Immature natural killer cell (primary cell): ENCODE measurements around the gene ESR1. TPM values are rescaled to one million over a fixed set of nuclear protein-coding genes. Genes with fewer than 3 reads are reported as not detected.

Source experiments
- DNase-seq, 3 donors: peaks; one replicate each; pipeline ENCODE4 v3.0.0; 2022; ENCODE audit warnings: mixed read lengths in 1 of 3
- H3K27ac Mint-ChIP-seq, 6 donors: one replicate each; pipeline ENCODE4 v1.8.0; 2020; ENCODE audit warnings: mixed read lengths in 6 of 6, mild to moderate bottlenecking in 5 of 6, inconsistent platforms in 4 of 6, moderate library complexity in 3 of 6
- H3K27me3 Mint-ChIP-seq, 3 donors: one replicate each; pipeline ENCODE4 v1.8.0; 2020 to 2021; ENCODE audit warnings: low read depth in 3 of 3, mild to moderate bottlenecking in 3 of 3, mixed read lengths in 3 of 3, moderate library complexity in 3 of 3, inconsistent platforms in 1 of 3
- H3K36me3 Mint-ChIP-seq, 3 donors: one replicate each; pipeline ENCODE4 v1.8.0; 2020; ENCODE audit warnings: mixed read lengths in 3 of 3, inconsistent platforms in 2 of 3, mild to moderate bottlenecking in 2 of 3
- H3K4me1 Mint-ChIP-seq, 2 donors: one replicate each; pipeline ENCODE4 v1.8.0; 2020; ENCODE audit warnings: inconsistent platforms in 2 of 2, mild to moderate bottlenecking in 2 of 2, mixed read lengths in 2 of 2, moderate library complexity in 1 of 2
- H3K4me3 Mint-ChIP-seq, 5 donors: one replicate each; pipeline ENCODE4 v1.8.0; 2020; ENCODE audit warnings: mild to moderate bottlenecking in 5 of 5, mixed read lengths in 5 of 5, inconsistent platforms in 3 of 5, moderate library complexity in 3 of 5
- H3K9me3 Mint-ChIP-seq, 6 donors: one replicate each; pipeline ENCODE4 v1.8.0; 2020; ENCODE audit warnings: mild to moderate bottlenecking in 6 of 6, mixed read lengths in 6 of 6, inconsistent platforms in 4 of 6, moderate library complexity in 3 of 6
- polyA plus RNA-seq, 3 donors: library from polyadenylated mRNA; unstranded; fragments of 300-500 nt; fragmentation: Illumina TruSeq; gene quantifications; one replicate each; pipeline ENCODE4 v1.2.3, GENCODE V29; 2021

Gene ESR1
- polyA plus RNA-seq, 3 donors from 2014 or later, result not detected

DNA sequence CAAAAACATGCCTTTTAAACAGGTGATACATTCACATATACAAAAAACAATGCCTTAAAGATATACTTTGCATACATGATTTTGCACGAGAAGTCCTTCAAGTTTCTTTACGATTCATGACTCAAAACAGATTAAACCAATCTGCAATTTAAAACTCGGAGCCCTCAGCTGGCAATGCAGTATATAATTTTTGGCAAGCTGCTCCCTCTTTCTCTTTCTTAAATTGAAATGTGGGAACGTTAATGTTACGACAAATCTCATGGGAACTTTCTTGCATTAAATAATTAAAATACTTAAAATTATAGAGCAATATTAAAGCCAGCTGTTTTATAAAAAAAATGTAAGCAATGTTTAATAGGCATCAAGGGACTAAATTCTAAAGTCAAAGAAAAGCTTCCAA lies 334.6 kb downstream of the ESR1 start:
- no peaks in the 10 kb centered on the region for H3K9me3 Mint-ChIP-seq
- H3K4me1 Mint-ChIP-seq, result no peaks in the 10 kb centered on the region
- no peak overlapping the region for H3K27ac Mint-ChIP-seq
- H3K27me3 Mint-ChIP-seq, result peaks cover 0 to 5% (median 4%) of the 10 kb centered on the region in 3 donors
- H3K36me3 Mint-ChIP-seq, result peaks cover 21 to 58% (median 33%) of the 10 kb centered on the region in 3 donors
- no peak overlapping the region for H3K4me3 Mint-ChIP-seq
- DNase-seq, result no peak

DNA sequence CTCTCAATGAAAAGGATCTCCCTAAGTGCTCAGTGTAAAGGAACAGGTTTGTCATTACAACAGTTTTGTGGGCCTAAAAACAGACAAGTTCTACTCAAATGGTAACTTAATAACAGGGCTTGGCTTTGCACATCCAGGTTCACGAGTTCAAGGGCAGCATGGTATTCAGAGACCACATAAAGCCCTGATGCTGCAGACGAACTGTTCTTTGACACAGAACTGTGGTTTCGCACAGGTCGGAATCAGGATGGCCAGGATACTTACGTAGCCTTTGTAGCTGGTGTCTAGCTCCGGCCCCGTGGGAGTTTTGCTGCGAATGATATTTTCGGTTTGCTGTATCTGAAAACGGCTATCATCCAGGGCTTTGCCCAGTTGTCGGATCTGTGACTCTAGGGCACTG lies 335.9 kb downstream of the ESR1 start:
- Mint-ChIP-seq H3K4me3 (no peak overlapping the region), H3K27me3 (peaks cover 0 to 6% (median 4%) of the 10 kb centered on the region in 3 donors), H3K27ac (peak overlapping the region in 2 of 6 donors; percentile 6 to 16), H3K36me3 (peaks cover 27 to 58% (median 39%) of the 10 kb centered on the region in 3 donors), H3K4me1 (no peaks in the 10 kb centered on the region), H3K9me3 (no peaks in the 10 kb centered on the region)
- no peak for DNase-seq

DNA sequence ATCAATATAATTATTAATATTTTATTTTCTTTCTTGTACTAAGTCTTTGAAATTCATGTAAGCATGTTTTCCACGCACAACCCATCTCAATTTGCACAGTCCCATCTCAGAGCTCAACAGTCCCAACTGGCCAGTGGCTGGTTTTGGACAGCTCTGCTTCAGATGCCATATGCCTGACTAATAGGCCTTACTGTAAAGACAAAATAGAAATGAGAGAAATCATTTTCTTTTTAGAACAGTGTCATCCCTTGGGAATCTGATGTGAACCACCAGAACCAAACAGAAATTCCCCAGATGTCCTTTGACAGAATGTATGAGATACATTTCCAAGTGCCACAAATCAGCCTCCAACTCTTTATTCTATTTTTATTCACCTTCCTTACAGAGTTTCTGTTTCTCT lies 338.9 kb downstream of the ESR1 start:
- H3K36me3 Mint-ChIP-seq, result peaks cover 39 to 65% (median 46%) of the 10 kb centered on the region in 3 donors
- peak overlapping the region in 4 of 6 donors; percentile 19 to 74 (median 56) for H3K27ac Mint-ChIP-seq

DNA sequence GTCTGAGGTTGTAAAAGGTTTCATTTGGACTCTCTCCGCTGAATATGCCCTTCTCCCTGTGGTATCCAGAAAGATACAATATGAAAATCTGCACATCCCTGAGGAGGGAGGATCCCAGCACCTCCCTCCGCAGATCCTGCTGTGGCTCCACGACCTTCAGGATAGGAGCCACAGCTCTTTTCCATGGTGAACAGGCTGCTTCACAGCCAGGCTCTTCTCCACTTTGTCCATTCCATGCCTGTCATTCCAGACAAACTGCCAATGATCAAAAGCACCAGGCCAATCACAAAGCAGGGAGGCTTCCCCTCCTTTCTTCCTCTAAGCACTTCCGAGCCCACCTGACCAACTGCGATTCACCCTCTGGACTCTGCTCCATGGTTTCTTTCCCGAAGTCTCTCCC lies 339.8 kb downstream of the ESR1 start:
- peaks cover 0 to 6% (median 2%) of the 10 kb centered on the region in 3 donors for H3K27me3 Mint-ChIP-seq
- peak overlapping the region in 3 of 6 donors; percentile 48 to 65 (median 65) for H3K27ac Mint-ChIP-seq
- H3K36me3 Mint-ChIP-seq, result peaks cover 48 to 74% (median 50%) of the 10 kb centered on the region in 3 donors
- H3K9me3 Mint-ChIP-seq, result no peaks in the 10 kb centered on the region
- H3K4me1 Mint-ChIP-seq, result peaks cover 0 to 6% of the 10 kb centered on the region in 2 donors
- no peak overlapping the region for H3K4me3 Mint-ChIP-seq
- no peak for DNase-seq

More for the DNA sequence above, 338.9 kb downstream of the ESR1 start:
- no peak for DNase-seq
- H3K4me1 Mint-ChIP-seq, result peaks cover 0 to 6% of the 10 kb centered on the region in 2 donors
- peaks cover 0 to 6% (median 2%) of the 10 kb centered on the region in 3 donors for H3K27me3 Mint-ChIP-seq
- no peak overlapping the region for H3K4me3 Mint-ChIP-seq
- no peaks in the 10 kb centered on the region for H3K9me3 Mint-ChIP-seq

DNA sequence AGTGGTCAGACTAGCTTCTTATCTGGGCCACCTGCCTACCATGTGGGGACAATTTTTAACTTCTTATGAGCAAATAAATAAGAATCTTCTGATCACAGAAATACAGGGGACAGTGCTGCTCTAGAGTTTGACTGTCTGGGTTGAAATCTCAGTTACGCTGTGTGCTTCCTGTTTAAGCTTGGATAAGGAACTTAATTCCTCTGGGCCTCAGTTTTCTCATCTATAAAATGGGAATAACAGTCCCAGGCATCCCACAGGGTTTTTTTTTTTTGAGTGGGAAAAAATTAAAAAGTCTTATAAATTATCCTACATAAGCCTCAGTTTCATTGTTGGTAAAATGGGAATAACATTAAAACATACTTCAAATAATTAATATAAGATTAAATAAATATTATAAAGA lies 340.9 kb downstream of the ESR1 start:
- peaks cover 48 to 77% (median 48%) of the 10 kb centered on the region in 3 donors for H3K36me3 Mint-ChIP-seq
- H3K4me1 Mint-ChIP-seq, result peaks cover 0 to 6% of the 10 kb centered on the region in 2 donors

DNA sequence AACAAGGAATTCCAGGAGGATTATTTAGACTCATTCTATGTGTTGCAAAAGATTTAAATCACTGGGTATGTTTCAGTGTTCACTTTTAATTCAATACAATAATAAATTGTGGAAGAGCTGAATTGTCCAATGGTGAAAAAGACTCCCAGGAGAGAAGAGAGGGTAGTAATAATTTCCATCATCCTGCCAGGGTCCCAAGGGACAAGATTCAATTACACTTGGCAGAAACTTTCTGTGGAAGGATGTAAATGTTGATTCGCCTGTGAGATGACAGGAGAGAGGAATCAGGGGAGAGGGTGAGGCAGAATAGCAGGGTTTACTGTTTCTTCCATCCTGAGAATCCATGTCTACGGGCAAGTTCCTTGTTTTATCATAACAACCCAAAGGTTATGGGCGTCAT lies 342.7 kb downstream of the ESR1 start:
- no peak for DNase-seq
- Mint-ChIP-seq H3K4me3 (no peak overlapping the region), H3K4me1 (peaks cover 0 to 6% of the 10 kb centered on the region in 2 donors), H3K9me3 (peaks cover 0 to 2% (median 0%) of the 10 kb centered on the region in 6 donors), H3K27me3 (peaks cover 0 to 6% (median 0%) of the 10 kb centered on the region in 3 donors), H3K27ac (peak overlapping the region in 4 of 6 donors; percentile 4 to 53 (median 27)), H3K36me3 (peaks cover 37 to 76% (median 41%) of the 10 kb centered on the region in 3 donors)

More for the DNA sequence above, 340.9 kb downstream of the ESR1 start:
- no peak overlapping the region for H3K27ac Mint-ChIP-seq
- DNase-seq, result no peak
- H3K27me3 Mint-ChIP-seq, result peaks cover 0 to 6% (median 2%) of the 10 kb centered on the region in 3 donors
- H3K9me3 Mint-ChIP-seq, result peaks cover 0 to 2% (median 0%) of the 10 kb centered on the region in 6 donors
- no peak overlapping the region for H3K4me3 Mint-ChIP-seq

DNA sequence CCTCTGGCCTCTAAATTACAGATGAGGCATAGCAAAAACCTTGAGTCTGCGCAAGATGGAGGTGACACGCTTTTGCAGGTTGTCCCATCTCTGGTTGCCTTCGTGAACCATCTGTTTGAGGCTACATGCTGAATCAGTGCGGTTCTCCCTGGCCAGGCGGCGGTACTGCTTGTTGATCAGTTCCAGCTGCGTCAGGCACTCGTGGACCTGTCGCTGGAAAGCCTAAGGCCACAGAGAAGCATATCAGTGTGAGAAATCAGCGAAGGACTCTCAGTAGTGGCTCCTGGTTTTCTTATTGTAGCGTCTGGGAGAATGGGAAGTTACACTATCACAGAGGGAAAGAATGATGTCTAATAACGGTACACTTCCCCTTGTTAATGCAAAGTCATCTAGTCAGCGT lies 344.4 kb downstream of the ESR1 start:
- peak overlapping the region in 4 of 6 donors; percentile 1 to 58 (median 28) for H3K27ac Mint-ChIP-seq
- peaks cover 35 to 75% (median 36%) of the 10 kb centered on the region in 3 donors for H3K36me3 Mint-ChIP-seq
- H3K9me3 Mint-ChIP-seq, result peaks cover 0 to 2% (median 0%) of the 10 kb centered on the region in 6 donors
- no peak overlapping the region for H3K4me3 Mint-ChIP-seq
- peaks cover 0 to 6% of the 10 kb centered on the region in 2 donors for H3K4me1 Mint-ChIP-seq
- no peak for DNase-seq
- peaks cover 0 to 6% (median 2%) of the 10 kb centered on the region in 3 donors for H3K27me3 Mint-ChIP-seq

DNA sequence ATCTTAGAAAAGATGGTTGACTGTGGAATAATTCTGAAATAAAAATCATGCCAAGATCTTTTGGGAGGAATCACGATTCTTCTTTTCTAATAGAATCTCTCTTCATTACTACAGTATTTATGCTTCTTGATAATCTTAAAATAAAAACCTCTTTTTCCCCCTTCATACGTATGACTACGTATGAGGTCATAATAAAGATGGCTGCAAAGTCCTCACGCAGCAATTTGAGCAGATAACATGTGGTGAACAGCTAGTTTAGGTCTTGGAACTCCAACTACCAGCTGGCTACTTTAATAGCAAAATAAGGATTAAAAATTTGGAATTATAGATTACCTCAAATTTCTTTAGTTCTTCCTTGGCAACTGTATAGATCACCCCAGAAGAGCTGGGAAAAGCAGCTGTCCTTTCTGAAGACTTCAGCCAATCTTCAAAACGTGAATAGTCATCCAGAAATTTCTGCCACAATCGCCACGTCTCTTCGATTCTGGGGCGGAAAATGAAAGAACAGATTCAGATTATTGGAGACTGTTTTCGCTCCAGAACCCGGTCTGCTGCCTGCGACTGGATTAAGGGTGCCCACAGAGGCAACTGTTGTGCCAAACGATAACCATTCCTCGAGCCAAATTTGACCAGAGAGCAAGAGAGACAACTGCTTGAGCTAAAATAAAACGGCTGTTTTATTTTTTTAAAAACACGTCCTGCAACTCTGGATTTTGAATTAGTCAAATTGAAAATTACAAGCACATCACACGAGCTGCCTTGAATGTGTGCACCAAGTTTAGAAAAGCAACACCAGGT lies 347.3 kb downstream of the ESR1 start:
- Mint-ChIP-seq H3K36me3 (peaks cover 22 to 58% (median 23%) of the 10 kb centered on the region in 3 donors), H3K27me3 (peaks cover 0 to 5% (median 4%) of the 10 kb centered on the region in 3 donors)

DNA sequence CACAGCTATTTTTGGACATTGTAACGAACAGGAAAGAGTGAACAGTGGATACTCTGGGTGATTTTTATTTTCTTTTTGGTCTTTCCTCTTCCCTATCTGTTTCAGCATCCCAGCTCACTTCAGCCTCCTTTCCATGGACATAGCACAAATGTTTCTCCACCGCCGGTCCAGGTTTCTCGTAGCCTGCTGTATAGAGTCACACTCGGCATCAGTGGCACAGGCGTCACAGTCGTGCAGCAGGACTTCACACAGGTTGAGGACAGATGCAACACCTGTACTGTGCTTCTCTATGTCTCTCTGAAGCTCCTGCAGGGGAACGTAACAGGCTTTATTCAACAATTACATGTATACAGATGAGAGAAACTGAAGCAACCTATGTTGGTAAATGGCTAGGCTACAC lies 348.3 kb downstream of the ESR1 start:
- Mint-ChIP-seq H3K9me3 (peaks cover 0 to 2% (median 0%) of the 10 kb centered on the region in 6 donors), H3K4me3 (peak overlapping the region in 1 of 5 donors; percentile 18), H3K4me1 (no peaks in the 10 kb centered on the region), H3K27ac (peak overlapping the region in 3 of 6 donors; percentile 3 to 55 (median 13)), H3K36me3 (peaks cover 13 to 49% (median 15%) of the 10 kb centered on the region in 3 donors), H3K27me3 (peaks cover 0 to 5% (median 4%) of the 10 kb centered on the region in 3 donors)
- no peak for DNase-seq

More for the DNA sequence above, 347.3 kb downstream of the ESR1 start:
- peaks cover 0 to 2% (median 0%) of the 10 kb centered on the region in 6 donors for H3K9me3 Mint-ChIP-seq
- no peaks in the 10 kb centered on the region for H3K4me1 Mint-ChIP-seq
- H3K4me3 Mint-ChIP-seq, result no peak overlapping the region
- peak overlapping the region in 1 of 6 donors; percentile 43 for H3K27ac Mint-ChIP-seq
- no peak for DNase-seq

DNA sequence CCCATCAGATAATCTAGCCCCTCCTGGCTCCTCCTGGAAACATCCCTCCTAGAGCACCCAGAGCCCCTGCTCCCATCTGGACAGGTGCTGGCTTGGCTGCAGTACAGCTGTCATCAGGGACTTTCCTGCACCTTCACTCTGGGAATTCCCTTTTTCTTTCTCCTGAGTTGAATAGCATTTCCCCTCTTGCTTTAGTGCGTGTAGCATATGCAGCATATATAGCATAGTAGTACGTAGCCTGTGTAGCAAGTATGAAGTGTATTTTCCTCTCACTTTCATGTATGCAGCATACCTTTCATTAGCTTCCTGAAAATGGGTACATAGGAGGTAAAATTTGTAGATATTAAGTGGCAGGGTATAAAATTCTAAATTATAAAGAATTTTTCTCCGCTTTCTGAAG lies 352.9 kb downstream of the ESR1 start:
- Mint-ChIP-seq H3K4me3 (no peak overlapping the region), H3K36me3 (peaks cover 4 to 31% (median 22%) of the 10 kb centered on the region in 3 donors), H3K27ac (peak overlapping the region in 4 of 6 donors; percentile 34 to 68 (median 44)), H3K4me1 (peaks cover 4 to 17% of the 10 kb centered on the region in 2 donors), H3K27me3 (peaks cover 0 to 7% (median 4%) of the 10 kb centered on the region in 3 donors), H3K9me3 (no peaks in the 10 kb centered on the region)
- DNase-seq, result no peak

DNA sequence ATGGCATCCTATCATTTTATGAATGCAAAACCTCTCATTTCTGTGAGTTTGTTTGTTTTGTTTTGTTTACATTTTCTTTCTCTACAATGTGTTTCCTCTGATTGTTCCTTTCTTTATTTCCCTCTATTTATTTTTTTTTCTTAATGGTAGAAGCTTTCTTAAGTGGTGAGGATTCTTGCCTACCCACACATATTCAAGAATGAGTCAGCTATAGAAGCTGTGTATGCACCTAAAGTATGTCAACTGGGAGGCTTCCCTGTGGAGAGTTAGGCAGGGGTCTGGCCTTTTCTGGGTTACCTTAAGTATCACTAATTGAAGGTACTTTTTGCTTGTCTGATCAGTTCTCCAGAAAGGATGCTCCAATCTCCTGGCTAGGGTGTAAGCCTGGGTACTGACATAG lies 354.0 kb downstream of the ESR1 start:
- peaks cover 0 to 5% (median 2%) of the 10 kb centered on the region in 3 donors for H3K27me3 Mint-ChIP-seq
- H3K4me3 Mint-ChIP-seq, result no peak overlapping the region
- peaks cover 4 to 32% (median 28%) of the 10 kb centered on the region in 3 donors for H3K36me3 Mint-ChIP-seq
- no peak for DNase-seq
- H3K27ac Mint-ChIP-seq, result peak overlapping the region; percentile 2 to 63 (median 32)
- no peaks in the 10 kb centered on the region for H3K9me3 Mint-ChIP-seq
- peaks cover 4 to 17% of the 10 kb centered on the region in 2 donors for H3K4me1 Mint-ChIP-seq

DNA sequence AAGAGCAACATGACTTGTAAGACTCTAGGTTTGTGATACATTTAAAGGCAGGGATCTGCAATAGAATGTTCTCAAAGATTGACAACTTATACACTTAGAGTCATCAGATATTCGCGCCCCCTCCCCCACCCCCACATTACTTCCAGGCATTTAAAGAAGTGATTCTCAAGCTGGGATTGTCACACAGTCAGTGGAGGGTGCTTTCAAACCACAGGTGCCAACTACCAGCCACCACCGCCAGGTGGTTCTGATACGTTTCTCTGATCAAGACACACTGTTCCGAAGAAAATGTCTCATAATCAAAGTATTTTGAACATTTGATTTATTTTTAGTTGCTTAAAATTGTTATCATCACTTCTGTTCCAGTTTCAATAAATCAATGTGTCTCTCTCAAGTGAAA lies 357.5 kb downstream of the ESR1 start:
- peaks cover 0 to 35% (median 34%) of the 10 kb centered on the region in 3 donors for H3K36me3 Mint-ChIP-seq
- H3K4me3 Mint-ChIP-seq, result no peak overlapping the region
- H3K27me3 Mint-ChIP-seq, result peaks cover 0 to 3% (median 0%) of the 10 kb centered on the region in 3 donors
- no peaks in the 10 kb centered on the region for H3K9me3 Mint-ChIP-seq
- no peak overlapping the region for H3K27ac Mint-ChIP-seq
- no peak for DNase-seq
- peaks cover 4 to 29% of the 10 kb centered on the region in 2 donors for H3K4me1 Mint-ChIP-seq

DNA sequence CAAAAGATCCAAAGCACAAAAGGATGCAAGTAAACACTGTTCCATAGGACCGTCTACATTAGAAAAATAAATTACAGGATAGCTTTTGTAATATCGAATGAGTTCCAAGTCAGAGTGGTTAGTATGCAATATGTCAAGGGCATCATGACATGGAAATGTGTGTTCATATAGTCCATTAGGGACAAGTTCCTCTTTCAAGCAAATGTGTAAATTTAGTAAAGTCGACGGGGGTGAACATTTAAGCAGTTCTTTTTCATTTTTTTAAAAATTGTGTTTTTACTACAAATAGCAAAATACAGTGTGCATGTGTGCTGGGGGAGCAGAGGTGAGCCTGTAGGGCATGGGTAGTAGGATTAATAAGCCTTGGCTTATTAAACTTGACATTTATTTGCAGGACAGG lies 359.0 kb downstream of the ESR1 start:
- Mint-ChIP-seq H3K9me3 (no peaks in the 10 kb centered on the region), H3K27me3 (peaks cover 0 to 3% (median 0%) of the 10 kb centered on the region in 3 donors), H3K36me3 (peaks cover 0 to 47% (median 38%) of the 10 kb centered on the region in 3 donors), H3K4me1 (peaks cover 10 to 42% of the 10 kb centered on the region in 2 donors), H3K27ac (peak overlapping the region in 2 of 6 donors; percentile 17 to 28), H3K4me3 (no peak overlapping the region)
- no peak for DNase-seq

DNA sequence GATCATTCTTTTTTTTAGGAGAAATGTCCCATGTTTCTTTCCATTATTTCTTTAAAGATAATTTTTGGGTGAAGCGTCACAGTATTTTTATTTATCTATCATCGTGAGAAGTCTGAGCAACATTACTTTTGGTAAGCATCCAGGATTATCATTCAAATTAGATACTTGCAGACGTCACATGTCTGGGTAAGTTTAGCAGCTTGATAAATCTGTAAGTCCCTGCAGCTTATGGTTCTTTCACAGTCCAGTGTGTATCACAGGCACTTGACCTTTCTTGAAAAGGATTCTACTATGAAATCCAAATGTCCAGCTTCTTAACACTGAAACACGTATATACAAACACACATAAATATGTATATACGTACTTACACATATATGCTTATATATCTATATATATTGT lies 359.4 kb downstream of the ESR1 start:
- H3K9me3 Mint-ChIP-seq, result no peaks in the 10 kb centered on the region
- no peak overlapping the region for H3K27ac Mint-ChIP-seq
- DNase-seq, result no peak
- peaks cover 11 to 42% of the 10 kb centered on the region in 2 donors for H3K4me1 Mint-ChIP-seq
- peaks cover 0 to 48% (median 38%) of the 10 kb centered on the region in 3 donors for H3K36me3 Mint-ChIP-seq
- no peak overlapping the region for H3K4me3 Mint-ChIP-seq
- H3K27me3 Mint-ChIP-seq, result peaks cover 0 to 3% (median 0%) of the 10 kb centered on the region in 3 donors
